Naive B cell (primary cell): ENCODE measurements around the gene KRTAP1-1. TPM values are rescaled to one million over a fixed set of nuclear protein-coding genes. Genes with fewer than 3 reads are reported as not detected.
"Not testable (repeated sequence)": the region's sequence is repeated elsewhere in the genome, so short reads cannot be mapped to it uniquely, and the experiment has no call there.

Experiments
- ATAC-seq, 2 donors: fragments of 150-1000 bp; cut with Tn5 transposase; 2 replicates each; pipeline ENCODE4 v1.10.0; 2021; ENCODE audit warnings: low read depth in 2 of 2, mild to moderate bottlenecking in 2 of 2, moderate library complexity in 2 of 2
- DNase-seq: peaks from one replicate; pipeline ENCODE4 v3.0.0; 2022
- H3K27ac Mint-ChIP-seq, 6 donors: one replicate each; pipeline ENCODE4 v1.8.0; 2020 to 2022; ENCODE audit warnings: mild to moderate bottlenecking in 6 of 6, mixed read lengths in 6 of 6, moderate library complexity in 5 of 6, inconsistent platforms in 2 of 6
- H3K27me3 Mint-ChIP-seq, 3 donors: one replicate each; pipeline ENCODE4 v1.8.0; 2021 to 2022; ENCODE audit warnings: mixed read lengths in 3 of 3, mild to moderate bottlenecking in 1 of 3
- H3K36me3 Mint-ChIP-seq, 2 donors: one replicate each; pipeline ENCODE4 v1.8.0; 2020 to 2022; ENCODE audit warnings: mixed read lengths in 2 of 2, inconsistent platforms in 1 of 2, mild to moderate bottlenecking in 1 of 2
- H3K4me1 Mint-ChIP-seq, 3 donors: one replicate each; pipeline ENCODE4 v1.8.0; 2020 to 2022; ENCODE audit warnings: mixed read lengths in 3 of 3, inconsistent platforms in 1 of 3, mild to moderate bottlenecking in 1 of 3, moderate library complexity in 1 of 3
- H3K4me3 Mint-ChIP-seq, 8 donors: one replicate each; pipeline ENCODE4 v1.8.0; 2020 to 2022; ENCODE audit warnings: mild to moderate bottlenecking in 8 of 8, mixed read lengths in 8 of 8, moderate library complexity in 8 of 8, inconsistent platforms in 2 of 8
- H3K9me3 Mint-ChIP-seq, 7 donors: one replicate each; pipeline ENCODE4 v1.8.0; 2020 to 2022; ENCODE audit warnings: mixed read lengths in 7 of 7, mild to moderate bottlenecking in 5 of 7, inconsistent platforms in 2 of 7, moderate library complexity in 1 of 7
- polyA plus RNA-seq, 6 donors: library from polyadenylated mRNA; unstranded; fragments of 300-500 nt; fragmentation: Illumina TruSeq; gene quantifications; one replicate each; pipeline ENCODE4 v1.2.3, GENCODE V29; 2021; ENCODE audit warnings: low read depth in 6 of 6

KRTAP1-1 gene
- polyA plus RNA-seq, 6 donors from 2014 or later: not detected

DNA sequence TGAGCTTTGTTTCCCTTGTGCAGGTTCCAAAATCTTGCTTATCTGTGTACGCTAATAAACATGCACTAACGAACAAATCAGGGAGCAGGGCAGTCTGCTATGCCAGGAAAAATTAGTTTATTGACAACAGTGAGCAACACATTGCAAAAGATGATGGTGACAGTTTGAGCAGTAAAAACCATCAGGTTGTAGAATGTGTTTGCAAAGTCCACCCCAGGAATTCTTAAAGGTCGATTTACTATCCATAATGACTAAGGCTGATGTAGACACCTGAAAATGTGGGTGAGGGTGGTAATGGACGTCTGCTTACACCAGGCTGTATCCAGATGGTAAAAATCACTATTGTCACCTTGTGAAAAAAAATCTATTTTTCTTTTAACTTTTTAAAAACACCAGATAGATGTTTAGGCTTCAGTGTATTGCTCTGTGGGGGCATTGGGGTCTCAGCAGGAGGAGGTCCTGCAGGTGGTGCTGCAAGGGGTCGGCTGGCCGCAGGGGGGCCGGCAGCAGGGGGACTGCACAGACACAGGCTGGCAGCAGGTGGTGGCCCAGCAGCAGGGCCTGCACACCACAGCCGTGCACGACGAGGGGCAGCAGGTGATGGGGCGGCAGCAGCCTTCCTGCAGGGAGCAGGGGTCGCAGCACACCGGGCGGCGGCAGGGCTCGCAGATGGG lies 23.9 kb upstream of the KRTAP1-1 start:
- H3K27ac Mint-ChIP-seq, H3K4me1 Mint-ChIP-seq, ATAC-seq, H3K9me3 Mint-ChIP-seq, DNase-seq, H3K4me3 Mint-ChIP-seq, H3K36me3 Mint-ChIP-seq: not testable (repeated sequence)
- peaks cover 17 to 30% (median 19%) of the 10 kb centered on the region in 3 donors for H3K27me3 Mint-ChIP-seq

DNA sequence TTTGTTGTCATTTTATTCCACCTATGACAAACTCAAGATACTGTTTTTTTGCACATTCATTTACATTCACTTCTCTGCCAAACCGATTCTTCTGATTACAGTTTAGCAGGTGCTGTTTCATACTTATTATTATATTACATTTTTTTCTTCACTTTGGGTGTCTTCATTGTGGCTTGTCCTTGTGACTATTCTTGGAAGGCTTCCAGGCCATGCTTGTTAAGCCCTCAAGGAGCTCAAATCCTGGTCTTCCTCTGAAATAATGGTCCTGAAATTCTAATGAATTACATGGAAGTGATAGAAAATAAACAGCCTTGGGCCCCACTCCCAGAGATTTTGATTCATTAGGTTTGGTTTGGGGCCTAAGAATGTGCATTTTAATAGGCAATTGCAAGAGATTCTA lies 23.1 kb upstream of the KRTAP1-1 start:
- no peak for DNase-seq
- Mint-ChIP-seq H3K4me3 (no peak overlapping the region), H3K27me3 (peaks cover 23 to 35% (median 27%) of the 10 kb centered on the region in 3 donors), H3K36me3 (peaks cover 0 to 3% of the 10 kb centered on the region in 2 donors), H3K9me3 (peaks cover 0 to 5% (median 0%) of the 10 kb centered on the region in 7 donors), H3K27ac (peak overlapping the region in 2 of 6 donors; percentile 1 to 51), H3K4me1 (peaks cover 0 to 3% (median 0%) of the 10 kb centered on the region in 3 donors)
- ATAC-seq: no peak

- Mint-ChIP-seq H3K36me3 (peaks cover 0 to 6% of the 10 kb centered on the region in 2 donors), H3K27ac (no peak overlapping the region), H3K27me3 (peaks cover 29 to 39% (median 35%) of the 10 kb centered on the region in 3 donors), H3K4me1 (peaks cover 0 to 5% (median 0%) of the 10 kb centered on the region in 3 donors), H3K9me3 (peaks cover 0 to 3% (median 0%) of the 10 kb centered on the region in 7 donors), H3K4me3 (no peak overlapping the region)
- ATAC-seq (no peak), DNase-seq (no peak)
Observed at GRCh38 chr17:41063449-41063848, 22.2 kb upstream of the KRTAP1-1 start.

GRCh38 chr17:41061964-41062363 lies 20.7 kb upstream of the KRTAP1-1 start:
- Mint-ChIP-seq H3K36me3 (peaks cover 0 to 14% of the 10 kb centered on the region in 2 donors), H3K27me3 (peaks cover 39 to 47% (median 46%) of the 10 kb centered on the region in 3 donors), H3K9me3 (peaks cover 0 to 9% (median 4%) of the 10 kb centered on the region in 7 donors), H3K4me1 (peaks cover 0 to 5% (median 0%) of the 10 kb centered on the region in 3 donors), H3K4me3 (no peak overlapping the region), H3K27ac (no peak overlapping the region)
- DNase-seq (no peak), ATAC-seq (no peak)

DNA sequence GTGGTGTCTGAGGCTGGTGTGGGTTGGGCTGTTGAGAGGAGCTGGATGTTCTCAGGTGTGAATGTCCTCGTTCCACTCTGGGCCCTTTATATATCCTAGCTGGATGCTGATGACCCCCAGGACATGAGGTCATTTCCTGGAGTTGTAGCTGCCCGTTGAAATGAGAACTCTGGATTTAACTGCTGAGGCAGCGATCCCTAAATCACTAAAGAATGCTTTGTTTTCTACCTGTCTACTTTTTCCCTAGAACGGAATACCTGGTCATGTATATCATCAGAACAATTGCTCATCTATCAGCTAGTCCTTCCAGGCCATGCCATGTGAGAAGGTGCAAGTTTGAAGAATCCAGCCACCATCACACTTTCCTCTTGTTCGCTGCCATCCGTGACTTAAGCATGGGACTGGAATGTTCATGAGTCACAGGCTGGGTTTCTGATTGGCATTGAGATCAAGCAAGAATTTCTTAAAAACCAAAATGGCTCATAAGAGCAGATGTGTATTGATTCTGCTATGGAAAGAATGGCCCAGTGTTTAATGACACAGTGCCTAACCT lies 18.9 kb upstream of the KRTAP1-1 start, which contains the start of gene KRTAP2-3:
TSS of gene KRTAP2-3 (minus strand) at position 63 of the 553 bp plus-strand sequence. CDS start 64 bp downstream, outside the sequence.
- H3K4me1 Mint-ChIP-seq: peaks cover 0 to 5% (median 0%) of the 10 kb centered on the region in 3 donors
- ATAC-seq: no peak
- H3K36me3 Mint-ChIP-seq: peaks cover 0 to 14% of the 10 kb centered on the region in 2 donors
- H3K27ac Mint-ChIP-seq: peak within 1 kb of the TSS in 2 of 6 donors; percentile 3 to 29
- H3K4me3 Mint-ChIP-seq: peak within 1 kb of the TSS in 1 of 8 donors; percentile 29
- peaks cover 0 to 9% (median 4%) of the 10 kb centered on the region in 7 donors for H3K9me3 Mint-ChIP-seq
- peaks cover 39 to 47% (median 46%) of the 10 kb centered on the region in 3 donors for H3K27me3 Mint-ChIP-seq
- DNase-seq: no peak

- Mint-ChIP-seq H3K36me3 (peaks cover 0 to 14% of the 10 kb centered on the region in 2 donors), H3K27me3 (peaks cover 39 to 48% (median 46%) of the 10 kb centered on the region in 3 donors), H3K4me3 (peak overlapping the region in 1 of 8 donors; percentile 29)
- not testable (repeated sequence) for H3K4me1 Mint-ChIP-seq, DNase-seq, H3K27ac Mint-ChIP-seq, H3K9me3 Mint-ChIP-seq, ATAC-seq
Observed at GRCh38 chr17:41059276-41060051, 18.2 kb upstream of the KRTAP1-1 start.

- Mint-ChIP-seq H3K4me3 (no peak overlapping the region), H3K27me3 (peaks cover 39 to 53% (median 40%) of the 10 kb centered on the region in 3 donors), H3K36me3 (peaks cover 0 to 14% of the 10 kb centered on the region in 2 donors), H3K9me3 (peaks cover 0 to 9% (median 4%) of the 10 kb centered on the region in 7 donors), H3K27ac (no peak overlapping the region), H3K4me1 (peaks cover 0 to 5% (median 0%) of the 10 kb centered on the region in 3 donors)
- no peak for DNase-seq
- no peak for ATAC-seq
Observed at GRCh38 chr17:41058741-41059140, 17.5 kb upstream of the KRTAP1-1 start.

GRCh38 chr17:41057547-41057946 lies 16.3 kb upstream of the KRTAP1-1 start:
- DNase-seq (no peak), ATAC-seq (no peak)
- peaks cover 0 to 14% of the 10 kb centered on the region in 2 donors for H3K36me3 Mint-ChIP-seq
- no peak overlapping the region for H3K4me3 Mint-ChIP-seq
- no peak overlapping the region for H3K27ac Mint-ChIP-seq
- H3K27me3 Mint-ChIP-seq: peaks cover 39 to 53% (median 41%) of the 10 kb centered on the region in 3 donors
- H3K4me1 Mint-ChIP-seq: peaks cover 0 to 5% (median 0%) of the 10 kb centered on the region in 3 donors
- H3K9me3 Mint-ChIP-seq: peaks cover 0 to 10% (median 4%) of the 10 kb centered on the region in 7 donors

DNA sequence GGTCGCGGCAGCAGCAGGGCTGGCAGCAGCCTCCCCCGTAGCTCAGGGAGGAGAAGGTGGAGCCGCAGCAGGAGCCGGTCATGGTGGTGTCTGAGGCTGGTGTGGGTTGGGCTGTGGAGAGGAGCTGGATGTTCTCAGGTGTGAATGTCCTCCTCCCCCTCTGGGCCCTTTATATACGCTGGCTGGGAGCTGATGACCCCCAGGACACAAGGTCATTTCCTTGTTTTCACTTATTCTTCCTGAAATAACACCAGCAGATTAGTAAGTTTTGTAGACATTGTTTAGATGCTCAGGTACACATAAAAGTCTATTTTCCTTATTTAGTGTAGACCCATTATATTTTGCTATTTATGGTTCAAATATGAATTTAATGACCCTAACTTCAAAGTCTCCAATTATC lies 13.9 kb upstream of the KRTAP1-1 start, which contains the start of gene KRTAP2-2:
TSS of gene KRTAP2-2 (minus strand) at position 101 of the 400 bp plus-strand sequence. CDS start at position 82, 19 bp downstream.
- not testable (repeated sequence) for H3K4me3 Mint-ChIP-seq, H3K4me1 Mint-ChIP-seq, H3K9me3 Mint-ChIP-seq, ATAC-seq, DNase-seq
- peaks cover 26 to 40% (median 27%) of the 10 kb centered on the region in 3 donors for H3K27me3 Mint-ChIP-seq
- peak within 1 kb of the TSS in 1 of 6 donors; percentile 13 for H3K27ac Mint-ChIP-seq
- H3K36me3 Mint-ChIP-seq: peaks cover 0 to 14% of the 10 kb centered on the region in 2 donors

GRCh38 chr17:41054556-41054955 lies 13.3 kb upstream of the KRTAP1-1 start:
- not testable (repeated sequence) for ATAC-seq, H3K4me1 Mint-ChIP-seq, H3K9me3 Mint-ChIP-seq, DNase-seq, H3K4me3 Mint-ChIP-seq
- H3K36me3 Mint-ChIP-seq: peaks cover 0 to 13% of the 10 kb centered on the region in 2 donors
- H3K27ac Mint-ChIP-seq: peak overlapping the region in 1 of 6 donors; percentile 13
- peaks cover 23 to 35% (median 25%) of the 10 kb centered on the region in 3 donors for H3K27me3 Mint-ChIP-seq

DNA sequence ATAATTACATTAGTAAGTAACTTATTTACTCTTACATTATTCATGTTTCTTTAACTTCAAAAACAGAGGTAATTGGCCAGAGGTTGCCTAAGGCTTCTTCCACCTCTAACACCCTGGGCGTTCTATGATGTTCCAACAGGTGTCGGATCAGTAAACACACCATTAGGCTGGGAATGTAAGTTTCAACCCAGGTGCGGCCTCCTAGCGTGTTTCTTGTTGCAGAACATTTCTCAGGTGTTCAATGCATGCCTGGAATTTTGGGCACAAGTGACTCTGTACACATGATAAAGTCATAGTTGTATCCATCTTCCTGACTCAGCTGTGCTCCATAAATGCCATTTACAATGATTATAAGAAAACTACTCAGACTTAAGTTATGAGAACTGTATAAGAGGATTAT lies 12.8 kb upstream of the KRTAP1-1 start:
- Mint-ChIP-seq H3K9me3 (peaks cover 0 to 10% (median 4%) of the 10 kb centered on the region in 7 donors), H3K27me3 (peaks cover 18 to 30% (median 21%) of the 10 kb centered on the region in 3 donors), H3K4me3 (no peak overlapping the region), H3K27ac (no peak overlapping the region), H3K4me1 (peaks cover 0 to 1% (median 0%) of the 10 kb centered on the region in 3 donors), H3K36me3 (peaks cover 0 to 8% of the 10 kb centered on the region in 2 donors)
- ATAC-seq (no peak), DNase-seq (no peak)

GRCh38 chr17:41052566-41052965 lies 11.3 kb upstream of the KRTAP1-1 start:
- ATAC-seq (no peak), DNase-seq (no peak)
- H3K4me1 Mint-ChIP-seq: peaks cover 0 to 4% (median 0%) of the 10 kb centered on the region in 3 donors
- H3K27me3 Mint-ChIP-seq: peaks cover 12 to 29% (median 15%) of the 10 kb centered on the region in 3 donors
- no peak overlapping the region for H3K27ac Mint-ChIP-seq
- H3K4me3 Mint-ChIP-seq: no peak overlapping the region
- H3K36me3 Mint-ChIP-seq: peaks cover 0 to 3% of the 10 kb centered on the region in 2 donors
- peaks cover 0 to 10% (median under 1%) of the 10 kb centered on the region in 7 donors for H3K9me3 Mint-ChIP-seq

- Mint-ChIP-seq H3K9me3 (peaks cover 0 to 6% (median 2%) of the 10 kb centered on the region in 7 donors), H3K27ac (no peak overlapping the region), H3K27me3 (peaks cover 18 to 41% (median 25%) of the 10 kb centered on the region in 3 donors), H3K4me3 (no peak overlapping the region), H3K36me3 (peaks cover 0 to 1% of the 10 kb centered on the region in 2 donors), H3K4me1 (peaks cover 0 to 8% (median 5%) of the 10 kb centered on the region in 3 donors)
- DNase-seq: no peak
- ATAC-seq: no peak
Observed at GRCh38 chr17:41049110-41049509, 7.9 kb upstream of the KRTAP1-1 start.
